ENCODE results near the gene SAAL1. TPM values are rescaled to one million over a fixed set of nuclear protein-coding genes. Genes with fewer than 3 reads are reported as not detected.
A peak's percentile ranks its signal among the peaks of the same experiment; 100 is the strongest.

The SAAL1 gene
- total RNA-seq, 1 donor from 2014 or later = 7.9 TPM

- no peak for DNase-seq (ENCODE audit: low spot score)
Observed at GRCh38 chr11:18081551-18081950, 24.3 kb downstream of the SAAL1 start.

- DNase-seq (ENCODE audit: low spot score) = no peak
Observed at GRCh38 chr11:18080451-18080850, 25.4 kb downstream of the SAAL1 start.

- no peak for DNase-seq (ENCODE audit: low spot score)
Observed at GRCh38 chr11:18078909-18079308, 27.0 kb downstream of the SAAL1 start.

- no peak for DNase-seq (ENCODE audit: low spot score)
Observed at GRCh38 chr11:18075444-18075843, 30.4 kb downstream of the SAAL1 start.

GRCh38 chr11:18071098-18071705, 34.7 kb downstream of the SAAL1 start:
- DNase-seq (ENCODE audit: low spot score) = no peak

GRCh38 chr11:18067372-18067771, 38.5 kb downstream of the SAAL1 start:
- DNase-seq (ENCODE audit: low spot score) = no peak

- DNase-seq (ENCODE audit: low spot score) = no peak
Observed at GRCh38 chr11:18066626-18067025, 39.3 kb downstream of the SAAL1 start.

- no peak for DNase-seq (ENCODE audit: low spot score)
Observed at GRCh38 chr11:18065572-18065971, 40.3 kb downstream of the SAAL1 start.

GRCh38 chr11:18064450-18065054, 41.3 kb downstream of the SAAL1 start:
- no peak for DNase-seq (ENCODE audit: low spot score)

- DNase-seq (ENCODE audit: low spot score) = peak; percentile 19
Observed at GRCh38 chr11:18063862-18064434, 41.9 kb downstream of the SAAL1 start.

- no peak for DNase-seq (ENCODE audit: low spot score)
Observed at GRCh38 chr11:18063125-18063524, 42.8 kb downstream of the SAAL1 start.

GRCh38 chr11:18061351-18061750, 44.5 kb downstream of the SAAL1 start:
- no peak for DNase-seq (ENCODE audit: low spot score)

GRCh38 chr11:18056561-18057181, 49.2 kb downstream of the SAAL1 start:
- no peak for DNase-seq (ENCODE audit: low spot score)

GRCh38 chr11:18054511-18055103, 51.3 kb downstream of the SAAL1 start:
- no peak for DNase-seq (ENCODE audit: low spot score)

- DNase-seq (ENCODE audit: low spot score) = no peak
Observed at GRCh38 chr11:18050848-18051247, 55.0 kb downstream of the SAAL1 start.

GRCh38 chr11:18046116-18046777, 59.6 kb downstream of the SAAL1 start, which contains the start of gene TPH1:
Gene TPH1, minus strand, starts transcription at chr11:18046269. Its CDS starts 5,507 bp downstream, at chr11:18040762.
- DNase-seq (ENCODE audit: low spot score) = peak; percentile 26

GRCh38 chr11:18036456-18036855, 69.4 kb downstream of the SAAL1 start:
- no peak for DNase-seq (ENCODE audit: low spot score)

Other genes with a start within 250 kb of the SAAL1 start
- gene SERGEF, start 93.0 kb downstream of the SAAL1 start, total RNA-seq = 39.7 TPM
- 0.14 TPM for gene TPH1, start 59.8 kb downstream of the SAAL1 start, total RNA-seq
- 0.17 TPM for gene MRGPRX3, start 26.5 kb upstream of the SAAL1 start, total RNA-seq
- gene MRGPRX4, start 66.8 kb upstream of the SAAL1 start, total RNA-seq = not detected
- gene SAA4, start 130.7 kb upstream of the SAAL1 start, total RNA-seq = 0.40 TPM
- gene SAA2, start 142.6 kb upstream of the SAAL1 start, total RNA-seq = 20.3 TPM
- gene SAA1, start 160.2 kb upstream of the SAAL1 start, total RNA-seq = 19.3 TPM
- gene HPS5, start 216.1 kb upstream of the SAAL1 start, total RNA-seq = 13.5 TPM
- gene GTF2H1, start 216.5 kb upstream of the SAAL1 start, total RNA-seq = 35.7 TPM